ENCODE measurements around the gene PM20D1.
"Not testable (repeated sequence)": the region's sequence is repeated elsewhere in the genome, so short reads cannot be mapped to it uniquely, and the experiment has no call there.

PM20D1 gene

DNA sequence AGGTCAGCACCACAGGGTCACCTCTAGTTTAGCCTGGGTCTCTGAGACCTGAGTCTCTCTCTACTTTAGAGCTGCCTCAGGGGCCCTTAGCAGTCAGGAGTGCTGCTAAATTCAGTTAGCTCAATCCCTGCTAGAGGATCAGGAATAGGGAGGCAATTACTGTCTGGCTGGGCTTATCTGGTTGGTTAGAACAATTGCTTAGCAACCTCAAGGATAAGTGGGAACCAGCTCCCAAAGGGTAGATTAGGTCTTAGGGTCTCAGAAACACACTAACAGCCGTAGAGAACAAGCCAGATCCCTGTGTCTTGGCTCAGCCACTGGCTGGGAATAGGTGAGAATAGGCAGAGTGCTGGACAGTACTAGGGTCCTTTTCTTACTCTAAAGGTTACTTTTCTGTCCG lies 7.7 kb downstream of the PM20D1 start:
- no peak for DNase-seq

DNA sequence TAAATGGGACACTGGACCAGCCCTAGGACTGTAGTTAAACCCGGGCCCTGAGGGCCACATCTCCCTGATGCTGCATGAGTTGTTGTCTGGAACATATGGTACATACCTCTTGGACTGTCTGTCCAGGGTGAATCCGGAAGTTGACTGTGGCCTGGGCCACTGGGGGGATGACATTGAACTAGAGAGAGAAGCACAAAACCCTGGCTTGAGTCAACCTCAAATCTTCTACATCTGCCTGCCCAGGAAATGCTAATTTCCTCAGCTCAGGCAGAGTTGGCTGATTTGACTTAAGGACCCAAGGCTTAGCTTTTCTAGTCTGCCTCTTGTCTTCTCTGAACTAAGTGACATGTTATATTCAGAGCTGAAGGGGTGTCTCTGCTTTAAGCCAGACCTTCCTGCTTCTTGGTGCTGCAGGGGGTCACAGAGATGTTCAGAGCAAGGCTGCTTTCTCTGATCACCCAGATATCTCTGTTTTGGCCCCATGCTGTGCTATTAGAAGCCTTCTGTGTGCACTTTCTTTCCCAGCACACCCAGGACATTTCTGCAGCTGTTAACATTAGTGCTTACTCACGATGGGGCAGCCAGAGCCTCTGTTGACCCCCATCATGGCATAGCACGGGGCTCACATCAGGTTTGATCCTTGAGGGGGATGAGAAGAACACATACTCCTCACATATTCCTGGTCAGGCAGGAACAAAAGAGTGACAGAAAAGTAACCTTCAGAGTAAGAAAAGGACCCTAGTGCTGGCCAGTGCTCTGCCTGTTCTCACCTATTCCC lies 9.6 kb downstream of the PM20D1 start:
- no peak for DNase-seq

DNA sequence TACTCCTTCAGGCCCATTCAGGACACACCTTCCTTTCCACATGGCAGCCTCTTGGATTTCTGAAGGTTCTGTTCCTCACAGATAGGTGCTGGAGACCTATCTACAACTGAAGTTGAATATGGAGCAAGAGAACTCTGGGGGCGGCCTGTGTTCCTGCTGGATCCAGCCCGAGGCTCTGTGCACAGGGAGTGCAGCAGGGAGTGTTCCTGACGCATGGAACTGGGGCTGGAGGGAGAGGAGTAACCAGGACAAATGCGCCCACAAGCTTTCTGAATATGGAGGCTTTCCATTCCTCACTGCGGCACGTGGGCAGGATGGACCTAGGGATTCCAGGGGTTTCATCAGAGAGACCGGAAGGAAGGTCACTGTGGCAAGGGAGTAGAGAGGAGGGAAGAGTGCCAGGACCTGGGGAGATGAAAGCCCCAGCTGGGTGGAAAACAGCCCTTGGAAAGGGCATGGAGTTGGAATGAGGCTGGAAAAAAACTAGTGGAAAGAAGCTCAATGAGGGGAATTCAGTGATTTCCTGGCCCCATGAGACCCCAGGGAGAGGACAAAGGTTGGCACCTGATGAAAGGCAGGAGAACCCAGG lies 12.5 kb downstream of the PM20D1 start:
- no peak for DNase-seq

DNA sequence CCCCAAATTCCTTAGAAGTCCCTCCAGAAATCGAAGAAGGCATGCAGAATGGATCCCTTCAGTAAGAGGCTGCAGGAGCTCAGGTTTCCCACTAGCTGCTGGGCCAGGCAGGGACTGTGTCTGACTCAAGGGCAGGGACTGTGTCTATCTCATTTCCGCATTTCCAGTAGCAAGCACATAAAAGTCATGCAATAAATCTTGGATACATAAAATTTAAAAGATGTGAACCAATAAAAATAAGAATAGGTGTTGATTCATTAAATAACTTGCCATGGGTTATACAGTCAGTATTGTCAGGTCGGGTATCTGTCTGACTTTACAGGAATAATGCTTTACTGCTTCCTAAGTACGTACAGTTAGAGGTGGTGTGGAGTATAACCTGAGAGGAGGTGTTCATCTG lies 15.2 kb downstream of the PM20D1 start:
- DNase-seq = no peak

DNA sequence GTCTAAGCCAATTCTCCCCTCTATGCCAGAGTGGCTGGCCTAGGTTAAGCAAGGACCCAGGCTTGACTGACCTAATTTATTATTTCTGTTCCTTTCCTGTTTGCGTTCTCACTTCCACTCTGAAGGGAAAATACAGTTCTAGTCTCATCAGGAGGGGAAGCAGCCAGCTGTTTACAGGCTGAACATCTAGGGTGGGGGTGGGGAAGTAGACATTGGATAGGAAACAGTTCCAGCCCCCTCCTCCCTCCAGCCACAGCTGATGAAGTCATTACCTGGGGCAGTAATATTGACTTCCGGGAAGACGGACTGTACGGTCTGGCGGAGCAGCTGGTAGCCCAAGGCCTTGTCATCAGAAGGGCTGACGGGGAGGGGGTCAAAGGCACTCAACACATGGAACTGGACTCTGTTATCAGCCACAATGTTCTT lies 17.6 kb downstream of the PM20D1 start:
- no peak for DNase-seq

DNA sequence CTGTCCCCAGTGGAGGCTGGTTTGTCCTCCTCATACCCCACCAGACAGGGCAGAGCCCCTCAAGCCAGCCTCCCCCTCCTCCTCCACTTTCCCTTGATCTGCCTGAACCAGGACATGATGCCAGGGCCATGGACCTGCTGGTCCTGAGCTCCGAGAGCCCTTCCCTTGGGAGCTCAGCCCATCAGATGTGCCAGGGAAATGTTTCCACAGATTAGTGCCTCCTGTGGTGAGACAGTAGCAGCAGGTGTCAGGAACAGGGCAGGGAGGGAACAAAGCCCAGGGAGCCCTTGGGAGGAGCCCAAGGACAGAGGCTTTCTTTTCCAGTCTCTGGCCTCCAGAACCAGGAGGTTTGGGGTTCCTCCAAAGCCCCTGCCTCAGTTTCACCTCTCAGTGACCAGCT lies 22.3 kb downstream of the PM20D1 start:
- DNase-seq = no peak

DNA sequence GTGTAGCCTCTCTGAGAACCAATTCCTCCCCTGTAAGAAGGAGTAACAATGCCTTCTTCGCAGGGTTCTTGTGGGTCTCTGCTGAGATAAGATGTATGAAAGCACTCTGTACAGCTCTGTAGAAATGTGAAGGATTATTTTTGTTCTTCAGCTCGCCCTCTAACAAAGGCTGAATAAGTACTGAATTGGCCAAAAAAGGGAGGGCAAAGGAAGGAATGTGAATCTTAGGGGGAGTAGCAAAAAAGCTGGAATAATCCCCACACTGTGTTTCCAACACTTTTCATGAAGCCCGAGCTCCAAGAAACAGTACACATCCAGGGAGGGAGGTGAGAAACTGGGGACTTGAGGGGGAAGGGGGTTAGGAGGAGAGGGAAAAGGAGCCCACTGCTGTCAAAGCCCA lies 22.9 kb downstream of the PM20D1 start:
- DNase-seq = no peak

DNA sequence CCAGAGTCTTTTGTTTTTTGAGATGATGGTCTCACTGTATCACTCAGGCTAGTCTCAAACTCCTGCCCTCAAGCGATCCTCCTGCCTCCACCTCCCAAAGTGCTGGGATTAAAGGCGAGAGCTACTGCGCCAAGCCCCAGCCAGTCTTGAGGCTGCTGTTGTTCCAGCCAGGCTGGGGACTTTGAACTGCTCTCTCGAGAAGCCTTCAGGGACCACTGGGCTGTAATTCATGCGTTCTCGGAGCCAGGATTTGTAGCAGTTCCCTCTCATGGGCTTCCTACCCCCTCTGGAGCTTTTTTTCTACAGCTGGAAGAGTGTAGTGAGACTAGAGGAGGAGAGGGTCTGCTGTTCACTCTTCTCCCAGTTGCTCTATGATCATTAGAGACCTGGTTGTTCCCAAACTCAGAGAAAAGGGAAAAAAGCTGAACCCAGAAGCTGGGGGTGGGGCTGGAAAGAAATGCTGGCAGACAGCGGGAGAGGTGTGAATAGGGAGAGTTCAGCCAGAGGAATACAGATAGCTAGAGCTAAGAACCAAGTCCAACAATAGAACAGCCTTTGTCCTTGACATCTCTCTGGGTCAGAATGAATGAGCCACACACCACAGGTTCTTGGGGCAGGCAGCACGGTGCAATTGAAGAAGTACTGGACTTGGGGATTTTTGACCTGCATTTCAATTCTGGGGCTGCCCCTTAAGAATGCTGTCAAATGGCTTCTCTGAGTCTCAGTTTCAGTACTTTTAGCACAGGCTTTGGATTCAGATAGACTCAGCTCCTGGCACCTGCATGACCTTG lies 23.7 kb downstream of the PM20D1 start:
- DNase-seq = no peak

DNA sequence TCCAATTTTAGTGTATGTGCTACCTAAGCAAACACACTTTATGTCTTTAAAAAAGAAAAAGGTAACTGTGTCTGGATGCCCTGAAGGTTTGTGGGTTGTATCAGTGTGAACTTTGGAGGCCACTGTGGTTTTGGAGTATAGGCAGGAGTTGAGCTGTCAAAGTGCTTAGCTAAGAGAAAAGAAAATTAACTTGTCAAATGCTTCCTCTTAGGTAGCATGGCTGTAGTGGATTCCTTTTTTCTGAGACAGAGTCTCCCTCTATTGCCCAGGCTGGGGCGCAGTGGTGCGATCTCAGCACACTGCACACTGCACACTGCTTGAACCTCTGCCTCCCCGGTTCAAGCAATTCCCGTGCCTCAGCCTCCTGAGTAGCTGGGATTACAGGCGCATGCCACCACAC lies 25.8 kb downstream of the PM20D1 start:
- no peak for DNase-seq

DNA sequence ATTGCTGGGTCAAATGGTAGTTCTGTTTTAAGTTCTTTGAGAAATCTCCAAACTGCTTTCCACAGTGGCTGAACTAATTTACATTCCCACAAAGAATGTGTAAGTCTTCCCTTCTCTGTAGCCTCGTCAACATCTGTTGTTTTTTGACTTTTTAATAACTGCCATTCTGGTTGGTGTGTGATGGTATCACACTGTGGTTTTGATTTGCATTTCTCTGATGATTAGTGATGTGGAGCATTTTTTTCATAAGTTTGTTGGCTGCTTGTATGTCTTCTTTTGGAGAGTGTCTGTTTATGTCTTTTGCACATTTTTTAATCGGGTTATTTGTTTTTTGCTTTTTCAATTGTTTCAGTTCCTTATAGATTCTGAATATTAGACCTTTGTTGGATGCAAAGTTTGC lies 26.7 kb downstream of the PM20D1 start:
- DNase-seq = not testable (repeated sequence)

DNA sequence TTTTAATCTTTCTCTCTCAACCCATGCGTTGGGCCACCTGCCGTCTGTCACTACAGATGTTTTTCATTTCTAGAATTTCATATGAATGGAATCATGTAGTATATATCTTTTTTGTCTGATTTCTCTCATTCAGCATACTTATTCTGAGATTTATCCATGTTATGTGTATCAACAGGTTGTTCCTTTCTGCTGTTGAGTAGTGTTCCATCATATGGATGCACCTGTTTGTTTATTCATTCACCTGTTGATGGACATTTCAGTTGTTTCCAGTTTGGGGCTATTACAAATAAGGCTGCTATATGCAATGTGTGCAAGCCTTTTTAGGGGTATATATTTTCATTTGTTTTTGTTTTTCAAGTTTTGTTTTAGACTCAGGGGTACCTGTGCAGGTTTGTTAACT lies 27.5 kb downstream of the PM20D1 start:
- no peak for DNase-seq

DNA sequence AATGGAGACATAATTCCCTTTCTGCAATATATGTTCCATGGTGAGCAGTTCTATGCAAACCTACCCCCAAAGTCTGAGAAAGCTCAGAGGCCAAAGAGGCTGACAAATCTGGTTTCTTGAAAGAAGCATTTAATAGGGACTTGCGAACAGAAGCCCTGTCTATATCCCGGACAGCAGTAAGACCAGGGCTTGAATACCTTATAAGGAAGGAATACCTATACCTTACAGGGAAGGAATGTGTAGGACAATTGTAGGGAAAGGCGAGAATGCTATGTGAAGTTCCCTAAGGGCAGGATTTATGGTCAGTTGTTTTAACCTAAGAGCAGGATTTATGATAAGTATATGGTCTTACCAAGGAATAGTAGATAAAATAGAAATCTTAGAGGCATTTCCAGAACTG lies 31.9 kb downstream of the PM20D1 start:
- no peak for DNase-seq

DNA sequence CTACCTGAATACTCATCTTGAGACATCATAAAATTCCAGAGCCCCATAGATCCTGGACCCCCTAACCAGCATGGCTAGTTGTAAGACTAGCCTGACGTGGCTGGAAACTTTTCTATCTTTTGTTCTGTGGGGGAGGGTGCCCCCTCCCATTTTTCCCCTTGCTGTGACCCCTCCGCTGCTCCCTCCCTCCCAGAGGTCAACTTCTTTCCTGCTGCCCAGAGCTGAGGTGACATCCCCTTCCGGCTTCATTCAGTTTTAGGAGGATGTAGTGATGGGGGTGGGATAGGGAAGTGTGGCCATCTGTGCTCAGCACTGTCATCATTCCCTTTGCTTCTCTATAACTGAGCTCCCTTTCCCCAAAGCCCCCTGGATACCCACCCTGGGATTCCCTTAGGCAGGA lies 32.6 kb downstream of the PM20D1 start:
- no peak for DNase-seq

DNA sequence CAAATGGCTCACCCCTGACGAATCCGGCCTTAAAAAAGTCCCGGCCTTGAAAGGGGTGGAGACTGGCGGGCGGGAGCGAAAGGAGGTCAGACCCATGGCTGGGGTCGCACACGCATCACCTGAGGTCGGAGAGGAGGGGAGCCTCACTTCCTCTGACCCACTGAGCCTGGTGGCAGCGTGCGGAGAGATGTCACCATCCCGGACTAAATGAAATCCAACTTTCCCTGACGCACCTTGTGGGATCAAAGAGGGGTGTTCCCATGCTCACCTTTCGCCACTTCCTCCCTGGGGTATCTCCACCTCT lies 36.2 kb downstream of the PM20D1 start:
- no peak for DNase-seq

DNA sequence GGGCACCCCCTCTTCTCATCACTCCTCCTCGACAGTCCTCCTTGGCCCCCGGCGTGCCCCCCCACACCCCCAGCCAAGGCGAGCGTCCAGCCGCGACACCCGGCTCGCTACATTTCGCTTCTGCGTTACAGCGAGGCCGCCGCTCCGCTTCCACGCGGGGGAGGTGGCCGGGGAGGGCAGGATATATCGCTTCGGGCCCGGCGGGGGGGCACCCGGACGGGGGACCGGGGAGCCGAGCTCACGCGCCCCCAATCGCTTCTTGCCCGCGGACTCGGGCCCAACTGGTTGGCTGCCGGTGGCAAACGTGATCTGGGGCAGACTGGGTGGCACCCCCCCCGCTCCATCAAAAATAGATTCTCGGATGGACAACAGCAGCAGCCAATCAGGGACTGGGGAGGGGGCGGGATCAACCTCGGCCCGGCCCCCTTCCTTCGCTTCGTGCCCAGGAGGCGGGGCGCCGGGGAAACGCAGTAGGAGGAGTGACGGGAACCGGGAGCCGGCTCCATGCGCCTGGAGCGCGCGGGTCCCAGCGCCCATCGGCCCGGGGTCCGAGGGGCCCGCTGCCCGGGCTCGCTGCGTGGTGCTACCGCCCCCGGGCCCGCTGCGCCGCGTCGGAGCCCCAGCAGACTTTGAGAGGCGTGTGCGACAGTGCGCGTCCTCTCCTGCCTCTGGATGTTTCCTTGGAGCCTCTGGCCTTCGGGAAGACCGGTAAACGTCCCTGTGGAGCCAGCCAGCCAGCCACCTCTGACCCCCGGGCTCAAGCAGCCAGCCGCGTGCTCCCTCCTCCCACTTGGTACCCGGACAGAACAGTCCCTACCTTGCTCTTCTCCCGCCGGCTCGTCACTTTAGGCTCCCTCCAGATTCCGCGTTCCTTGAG lies 36.8 kb downstream of the PM20D1 start, which contains the start of gene SLC41A1:
Gene SLC41A1, minus strand, starts transcription at position 321 of the 877 bp plus-strand sequence. CDS start 2,757 bp downstream, outside the sequence.
- DNase-seq = peak; percentile 62 to 98 (median 94)

DNA sequence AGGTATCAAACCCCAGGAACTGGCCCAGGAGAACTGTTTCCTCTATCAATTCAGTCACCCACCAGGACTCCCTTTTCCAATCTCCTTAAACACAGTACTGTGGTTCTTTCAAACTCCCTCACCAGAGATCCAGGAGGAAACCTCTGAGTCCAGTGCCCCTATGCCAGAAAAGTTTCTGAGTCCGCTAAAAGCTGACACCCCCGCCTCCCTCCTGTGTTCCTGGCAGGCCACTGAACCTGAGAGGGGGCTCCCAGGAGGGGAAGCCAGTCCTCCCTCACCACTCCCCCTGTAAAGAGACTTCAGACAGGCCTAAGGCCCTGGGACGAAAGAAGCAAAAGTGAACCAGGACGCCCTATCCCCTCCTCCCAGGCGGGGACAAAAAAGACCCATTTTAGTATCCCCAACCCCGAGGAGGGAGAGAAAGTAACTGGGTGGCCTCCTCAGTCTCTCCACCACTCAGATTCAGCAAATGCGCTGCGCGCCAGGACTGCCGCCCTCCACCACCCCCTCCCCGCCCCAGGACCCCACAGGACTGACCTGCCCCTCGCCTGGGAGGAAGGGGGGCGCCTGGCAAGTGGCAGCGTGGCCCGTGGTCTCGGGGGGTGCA lies 37.6 kb downstream of the PM20D1 start:
- peak in 32 of 58 donors; percentile 11 to 79 (median 62) for DNase-seq

DNA sequence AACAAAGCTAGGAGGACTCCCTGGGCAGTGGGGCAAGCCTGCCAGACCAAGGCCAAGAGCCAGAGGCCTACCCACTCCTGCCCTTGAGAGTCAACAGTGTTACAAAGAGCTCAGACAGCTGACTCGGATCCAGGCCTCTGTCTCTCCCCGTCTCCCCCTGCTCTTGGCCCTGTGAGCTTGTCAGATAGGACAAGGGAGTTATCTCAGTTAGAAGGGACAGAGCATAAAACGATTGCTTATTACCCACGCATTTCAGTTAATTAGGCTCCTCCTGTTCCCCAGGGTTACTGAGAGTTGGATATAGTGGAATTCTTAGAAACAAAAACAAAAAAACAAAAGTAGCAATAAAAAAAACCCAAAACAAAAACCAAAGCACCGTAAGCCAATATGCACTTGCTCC lies 38.3 kb downstream of the PM20D1 start:
- DNase-seq = peak in 41 of 58 donors; percentile 8 to 79 (median 42)

DNA sequence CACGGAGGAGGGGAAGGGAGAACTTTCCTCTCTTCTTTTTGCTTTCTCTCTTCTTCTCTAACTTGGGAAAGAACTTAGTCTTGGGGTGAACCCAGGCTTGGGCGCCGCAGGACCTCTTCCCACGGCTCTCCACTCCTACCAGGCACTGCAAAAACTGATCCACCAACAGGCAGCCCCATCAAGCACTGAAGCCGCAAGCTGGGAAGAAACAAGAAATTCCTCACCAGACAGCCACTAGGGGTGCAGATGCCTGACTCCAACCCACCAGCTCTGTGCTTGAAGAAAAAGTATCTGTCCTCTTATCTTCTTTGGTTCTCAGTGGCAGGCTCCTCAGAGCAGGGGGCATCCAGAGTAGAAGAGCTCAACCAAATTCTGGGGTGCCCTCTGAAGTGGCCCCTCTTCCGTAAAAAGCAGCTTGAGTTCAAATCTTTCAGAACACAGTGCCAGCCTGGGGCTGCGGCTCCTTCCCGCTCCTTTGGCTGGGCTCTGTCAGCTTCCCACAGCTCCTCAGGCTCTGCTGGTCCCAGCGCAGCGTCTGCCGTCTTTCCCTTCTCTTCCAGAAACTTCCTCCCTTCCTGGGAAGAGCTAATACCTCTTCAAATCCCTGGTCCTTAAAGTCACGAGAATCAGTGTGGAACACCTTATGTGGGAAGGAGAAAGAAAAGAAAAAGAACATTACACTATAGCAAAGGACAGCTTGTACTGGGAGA lies 39.3 kb downstream of the PM20D1 start:
- DNase-seq = peak in 3 of 58 donors; percentile 23 to 25 (median 24)

DNA sequence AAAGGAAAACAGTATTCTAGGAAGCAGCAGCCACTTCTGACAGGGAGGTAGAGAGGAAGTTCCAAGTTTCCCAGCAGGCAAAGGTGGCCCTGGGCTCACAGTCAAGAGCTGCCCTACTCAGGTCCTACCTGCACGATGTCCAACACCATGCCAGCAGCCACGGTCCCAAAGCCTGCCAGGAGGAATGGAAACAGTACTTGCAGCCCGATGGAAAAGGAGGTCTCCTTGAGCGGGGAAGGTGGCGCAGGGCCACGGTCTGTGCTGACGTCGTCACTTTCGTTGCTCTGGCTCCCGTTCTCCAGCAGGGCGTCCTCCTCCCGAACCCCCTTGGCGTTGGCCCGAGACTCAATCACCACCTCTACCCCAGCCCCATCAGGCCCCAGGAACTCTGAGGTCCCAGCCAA lies 40.0 kb downstream of the PM20D1 start:
- peak in 2 of 58 donors; percentile 12 to 17 for DNase-seq

DNA sequence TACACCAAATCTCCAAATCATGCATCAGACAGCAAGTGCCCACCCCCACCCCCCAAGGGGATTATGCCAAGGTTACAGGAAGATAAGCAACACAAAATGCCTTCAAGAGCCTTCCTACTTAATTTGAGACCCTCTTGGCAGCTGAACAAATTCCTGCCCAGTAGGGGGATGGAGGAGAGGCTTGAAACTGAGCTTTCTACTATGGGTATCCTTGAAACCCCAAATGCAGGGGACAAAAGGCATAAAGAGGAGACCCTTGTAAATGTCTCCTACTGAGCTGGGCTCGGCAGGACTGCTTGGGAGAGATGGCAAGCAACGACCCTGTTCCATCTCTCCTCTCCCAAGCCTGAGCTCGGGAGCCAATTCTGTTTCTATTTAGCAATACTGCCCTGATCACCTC lies 40.5 kb downstream of the PM20D1 start:
- no peak for DNase-seq

Measured in anterior cingulate cortex (tissue), 58 donors.